IPS-NIHi7 (cell line): Measurements from ENCODE around the gene DEPP1.
A peak's percentile ranks its signal among the peaks of the same experiment; 100 is the strongest.

ENCODE experiments used
- DNase-seq: peaks from one replicate; pipeline ENCODE4 v3.0.0; 2012; ENCODE audit warnings: mixed read lengths; ENCODE audit errors: extremely low spot score

DEPP1 gene

DNA sequence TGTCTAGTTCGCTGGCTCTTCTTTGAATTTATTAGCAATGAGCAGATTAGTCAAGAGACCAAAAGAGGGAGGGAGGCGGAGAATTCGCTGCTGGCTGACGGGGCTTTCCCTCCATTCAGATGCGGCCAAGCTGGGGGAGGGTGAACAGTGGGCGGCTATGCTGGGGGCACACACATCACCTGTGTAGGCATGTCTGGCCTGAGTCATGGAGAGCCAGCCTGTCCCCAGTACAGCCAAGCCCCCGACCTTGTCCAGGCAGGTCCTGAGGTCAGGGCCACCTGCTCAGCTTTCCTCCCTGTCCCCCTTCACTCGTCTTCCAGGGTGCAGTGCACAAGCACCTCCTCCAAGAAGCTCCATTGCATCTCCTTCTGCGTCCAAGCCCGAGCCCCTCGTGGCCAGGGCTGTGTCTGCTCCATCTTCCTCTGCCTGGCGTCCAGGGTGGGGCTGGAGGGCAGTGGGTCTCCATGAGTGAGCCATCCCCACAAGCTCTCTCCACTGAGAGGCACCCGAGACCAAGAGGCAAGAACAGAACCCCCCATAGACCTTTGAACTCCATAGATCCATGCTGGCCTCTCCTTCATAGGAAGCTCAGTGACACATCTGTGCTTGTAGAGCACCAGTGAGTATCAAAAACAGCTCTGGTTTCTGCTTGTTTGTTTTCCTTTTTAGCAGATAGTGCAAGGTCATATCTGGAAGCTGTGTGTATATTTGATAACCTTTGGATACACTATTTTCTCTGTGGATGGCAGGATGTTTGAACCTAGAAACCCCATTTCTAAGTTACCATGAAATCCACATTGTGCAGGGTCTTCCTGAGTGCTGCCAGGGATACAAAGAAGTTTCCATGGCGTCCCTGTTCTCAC, 1.9 kb upstream of the DEPP1 start:
- no peak for DNase-seq

GRCh38 chr10:44979281-44980191, 927 bp upstream of the DEPP1 start:
- no peak for DNase-seq

GRCh38 chr10:44978213-44978569, 418 bp downstream of the DEPP1 start:
- no peak for DNase-seq

DNA sequence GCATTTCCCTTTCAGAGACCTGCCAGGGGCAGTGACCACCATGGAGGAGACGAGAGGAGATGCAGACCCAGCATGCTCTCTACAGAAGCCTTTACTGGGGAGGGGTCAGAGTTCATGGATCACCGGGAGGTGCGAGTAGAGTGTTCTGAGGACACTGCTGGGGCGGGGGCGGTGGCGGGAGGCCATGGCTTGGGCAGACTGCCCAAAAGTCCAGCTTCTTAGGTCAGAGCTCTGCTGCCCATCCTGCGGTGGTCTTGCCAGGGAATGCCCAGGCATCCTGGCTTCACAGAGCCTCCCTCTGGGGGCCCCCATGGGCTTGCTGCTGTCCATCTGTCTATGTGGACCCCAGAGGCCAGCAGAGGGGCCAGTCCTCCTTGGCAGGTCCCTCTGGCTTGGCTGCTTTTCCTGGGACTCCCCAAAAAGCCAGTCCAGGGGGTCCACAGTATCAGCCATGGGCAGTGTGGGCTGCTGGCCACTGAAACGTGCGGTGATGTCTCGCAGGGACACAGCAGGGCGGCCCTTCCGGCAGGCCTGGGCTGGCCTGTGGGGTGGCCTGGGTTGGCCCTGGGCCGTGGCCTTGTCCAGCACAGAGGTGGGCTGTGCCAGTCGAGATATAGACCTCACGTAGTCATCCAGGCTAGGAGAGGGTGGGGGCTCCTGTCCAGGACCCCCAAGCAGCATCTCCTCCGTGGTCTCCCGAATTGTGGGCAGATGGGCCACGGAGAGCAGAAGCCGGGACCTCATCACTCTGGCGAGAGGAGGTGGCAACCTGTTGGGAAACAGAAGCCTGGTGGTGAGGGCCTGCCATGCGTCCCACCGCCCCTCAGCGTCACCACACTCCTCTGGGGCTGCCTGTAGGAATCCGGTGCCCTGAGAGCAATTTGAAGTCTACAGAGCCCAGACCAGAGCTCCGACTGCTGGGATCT, 1.1 kb downstream of the DEPP1 start:
- no peak for DNase-seq

DNA sequence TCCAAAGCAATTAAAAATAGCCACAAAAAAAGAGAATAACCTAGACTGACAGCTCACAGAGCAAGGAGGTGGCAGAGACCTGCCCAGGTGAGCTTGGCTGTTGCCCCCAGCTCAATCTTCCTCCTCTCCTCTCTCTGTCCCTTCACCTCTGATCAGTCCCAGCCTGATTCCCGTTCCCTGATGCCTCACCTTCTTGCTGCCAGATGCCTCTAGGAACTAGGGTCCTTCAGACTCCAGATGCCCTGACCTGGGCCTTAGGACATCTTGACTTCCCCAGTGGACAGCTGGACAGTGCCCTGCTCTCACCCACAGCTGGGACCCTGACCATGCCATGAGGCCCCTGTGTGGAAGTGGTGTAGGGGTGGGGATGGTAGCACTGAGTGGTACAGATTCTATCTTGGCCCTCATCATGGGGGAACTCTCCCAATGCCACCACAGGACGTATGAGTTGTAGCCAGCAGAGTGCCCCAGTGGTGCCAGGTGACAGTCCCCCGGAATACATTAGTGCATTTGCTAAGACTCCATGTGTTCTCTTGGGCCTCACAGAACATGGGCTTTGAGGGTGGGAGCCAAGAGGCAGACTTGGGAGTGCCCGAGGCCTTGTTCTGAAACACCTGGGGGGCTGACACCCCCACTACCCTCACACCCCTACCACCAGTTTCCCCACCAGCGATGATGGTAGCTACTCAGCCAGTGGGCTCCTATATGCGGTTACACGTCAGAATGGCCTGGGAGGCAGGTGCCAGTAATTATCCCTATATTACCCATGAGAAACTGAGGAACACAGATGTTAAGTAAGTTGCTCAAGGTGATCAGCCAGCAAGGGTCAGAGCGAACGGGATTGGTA, 2.0 kb downstream of the DEPP1 start:
- DNase-seq: no peak

GRCh38 chr10:44975431-44976331, 2.9 kb downstream of the DEPP1 start:
- DNase-seq: peak; percentile 20

- peak; percentile 74 for DNase-seq
Measured at GRCh38 chr10:44974628-44975430, 3.8 kb downstream of the DEPP1 start.

DNA sequence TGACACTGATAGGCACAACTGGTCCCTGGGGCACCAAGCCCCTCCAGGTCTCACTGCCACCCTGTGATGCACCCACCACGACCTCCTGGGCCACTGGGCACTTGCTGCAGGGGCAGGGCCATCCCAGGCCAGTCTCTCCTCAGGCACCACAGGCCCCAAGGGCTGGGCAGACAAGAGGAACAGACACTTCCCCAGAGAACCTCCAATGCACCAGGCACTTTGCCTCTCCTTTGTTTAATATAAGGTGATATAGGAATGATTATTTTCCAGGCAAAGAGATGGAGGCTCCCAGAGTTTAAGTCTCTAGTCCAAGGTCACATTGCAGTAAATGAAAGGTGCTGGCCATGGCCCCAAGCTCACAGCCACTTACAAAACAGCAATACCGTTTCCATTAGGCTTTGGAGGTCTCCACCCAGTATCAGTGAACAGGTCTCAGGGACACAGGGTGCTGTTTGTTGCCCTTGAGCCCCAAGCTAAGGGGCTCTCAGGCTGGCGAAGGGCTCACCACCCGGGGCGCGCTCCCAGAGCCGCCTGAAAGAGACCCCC, 4.5 kb downstream of the DEPP1 start:
- DNase-seq: no peak

GRCh38 chr10:44973323-44974081, 5.1 kb downstream of the DEPP1 start:
- DNase-seq: no peak

DNA sequence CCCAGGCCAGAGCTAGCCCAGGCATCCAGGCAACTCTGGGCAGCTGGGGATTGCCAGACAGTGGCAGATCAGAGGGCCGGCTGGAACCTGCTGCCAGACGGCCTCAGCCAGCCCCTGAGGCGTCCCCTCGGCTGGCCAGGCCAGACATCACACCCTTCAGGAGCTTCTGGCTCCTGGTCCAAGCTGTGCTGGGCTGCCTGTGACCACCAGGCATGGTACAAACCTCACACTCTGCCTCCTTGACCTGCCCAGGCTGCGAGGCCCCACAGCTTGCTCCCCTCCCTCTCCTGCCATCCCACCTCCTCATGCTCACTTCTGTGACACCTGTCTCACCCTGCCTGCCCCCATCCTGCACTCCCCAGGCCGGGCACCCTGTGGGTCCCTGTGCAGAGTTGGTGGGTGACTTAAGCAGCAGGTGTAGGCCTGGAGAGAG, 5.7 kb downstream of the DEPP1 start:
- no peak for DNase-seq

GRCh38 chr10:44971935-44972757, 6.5 kb downstream of the DEPP1 start:
- DNase-seq: no peak

DNA sequence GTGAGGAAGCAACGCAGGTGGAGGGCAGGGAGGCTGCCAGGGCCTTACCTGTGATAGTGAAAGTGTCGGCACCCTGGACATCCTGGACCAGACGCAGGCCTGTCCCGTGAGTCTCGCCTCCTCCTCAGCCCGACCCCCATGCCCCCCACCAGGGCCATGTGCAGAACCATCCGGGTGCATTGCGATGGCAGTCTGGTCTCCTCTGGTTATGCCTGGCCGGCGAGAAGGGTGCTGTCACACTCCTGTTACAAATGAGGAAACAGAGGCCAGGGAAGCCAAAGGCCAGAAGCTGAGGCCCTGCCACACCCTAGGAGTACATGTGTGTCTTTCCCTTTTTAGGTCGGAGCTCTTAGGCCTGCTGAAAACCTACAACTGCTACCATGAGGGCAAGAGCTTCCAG, 7.2 kb downstream of the DEPP1 start:
- DNase-seq: no peak

DNA sequence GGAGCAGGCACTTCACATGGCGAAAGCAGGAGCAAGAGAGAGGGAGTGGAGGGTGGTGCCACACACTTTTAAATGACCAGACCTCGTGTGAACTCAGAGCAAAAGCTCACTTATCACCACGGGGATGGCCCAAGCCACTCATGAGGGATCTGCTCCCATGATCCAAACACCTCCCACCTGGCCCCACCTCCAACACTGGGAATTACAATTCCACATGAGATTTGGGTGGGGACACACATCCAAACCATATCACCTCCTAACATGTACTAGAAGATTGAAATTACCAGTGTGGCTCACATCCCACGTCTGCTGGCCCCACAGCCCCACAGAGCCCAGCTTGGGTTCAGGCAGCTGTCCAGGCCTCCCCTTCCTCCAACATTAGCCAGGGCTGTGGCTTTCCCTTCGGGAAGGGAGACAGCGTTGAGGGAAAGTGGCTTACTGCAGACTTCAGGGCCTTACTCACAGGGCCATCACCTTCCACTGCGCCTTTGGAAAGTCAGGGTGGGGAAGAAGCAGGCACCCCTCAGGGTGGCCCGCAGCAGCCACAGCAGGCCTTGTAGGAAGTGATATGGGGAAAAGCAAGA, 7.7 kb downstream of the DEPP1 start:
- no peak for DNase-seq

DNA sequence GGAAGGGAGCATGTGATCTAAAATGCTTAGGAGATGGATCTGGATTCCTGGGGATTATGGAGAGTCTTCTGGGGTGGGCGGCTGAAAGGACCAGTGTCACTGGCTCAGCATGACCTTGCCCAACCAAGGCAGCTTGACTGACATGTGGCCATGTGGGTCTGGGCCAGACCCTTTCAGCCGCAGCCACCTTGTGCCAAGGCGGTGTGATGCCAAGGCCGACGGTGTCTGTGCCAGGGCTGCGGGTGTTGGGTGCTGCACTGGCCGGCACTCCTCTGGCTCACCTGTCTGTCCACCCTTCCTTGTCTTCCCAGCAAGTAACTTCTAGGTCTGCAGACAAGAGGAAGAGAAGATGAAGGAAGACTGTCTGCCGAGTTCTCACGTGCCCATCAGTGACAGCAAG, 8.8 kb downstream of the DEPP1 start:
- DNase-seq: no peak

DNA sequence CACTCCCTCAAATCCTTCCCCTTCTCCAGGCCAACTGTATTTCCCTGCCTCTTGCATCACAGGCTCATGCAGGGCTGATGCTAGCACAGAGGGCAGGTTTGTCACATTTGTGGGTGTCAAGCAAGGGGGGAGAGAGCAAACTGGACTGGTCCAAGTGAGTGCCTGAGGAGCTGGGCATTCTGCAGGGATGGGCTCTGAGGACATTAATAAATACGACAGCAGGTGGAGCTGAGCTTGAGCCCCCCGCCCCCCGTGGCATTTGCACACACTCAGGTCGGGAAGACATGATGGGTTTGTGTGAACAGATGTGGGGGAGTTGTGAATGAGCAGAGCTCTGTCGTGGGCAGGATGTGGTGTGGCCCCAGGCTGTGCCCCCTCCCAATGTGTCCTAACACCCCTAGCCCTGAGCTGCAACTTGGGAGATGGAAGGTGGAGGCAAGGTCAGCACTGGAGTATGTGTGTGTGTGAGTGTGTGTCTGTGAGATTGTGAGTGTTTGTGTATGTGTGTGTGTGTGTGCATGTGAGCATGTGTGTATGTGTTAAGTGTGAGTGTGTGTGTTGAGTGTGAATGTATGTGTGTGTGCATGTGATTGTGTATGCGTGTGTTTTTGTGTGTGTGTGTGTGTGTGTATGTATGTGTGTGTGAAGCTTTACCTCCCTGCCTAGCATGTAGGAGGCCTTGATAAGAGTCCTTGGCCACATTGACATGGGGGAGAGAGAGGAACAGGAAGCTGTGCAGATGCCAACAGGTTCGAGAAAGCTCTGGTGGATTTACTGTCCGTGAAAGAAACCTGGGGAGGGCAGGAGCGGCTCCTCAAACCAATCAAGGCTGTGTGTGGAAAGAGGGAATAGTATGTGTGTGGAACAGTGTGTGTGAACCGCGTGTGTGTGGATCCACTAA, 9.9 kb downstream of the DEPP1 start:
- no peak for DNase-seq

DNA sequence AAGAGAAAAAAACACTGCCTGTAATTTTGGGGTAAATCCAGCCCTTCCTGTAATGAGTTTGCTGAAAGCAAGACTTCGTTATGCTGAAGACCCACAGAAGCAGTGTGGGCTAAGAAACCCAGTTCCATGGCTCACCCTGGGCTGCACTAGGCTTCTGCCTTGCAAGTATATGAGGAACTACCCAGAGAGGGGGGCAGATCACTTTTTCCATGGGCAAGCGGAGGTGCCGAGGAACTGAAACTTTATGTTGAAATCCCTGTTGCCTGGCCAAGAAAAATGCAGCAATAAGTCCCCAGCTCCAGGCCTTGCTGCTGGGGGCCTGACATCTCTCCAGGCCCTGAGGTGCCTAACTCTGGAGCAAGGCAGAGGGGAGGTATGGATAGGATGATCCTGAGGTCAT, 10.5 kb downstream of the DEPP1 start:
- DNase-seq: no peak
